ENCODE results near the gene BANF2.
A peak's percentile ranks its signal among the peaks of the same experiment; 100 is the strongest.

BANF2 gene

DNA sequence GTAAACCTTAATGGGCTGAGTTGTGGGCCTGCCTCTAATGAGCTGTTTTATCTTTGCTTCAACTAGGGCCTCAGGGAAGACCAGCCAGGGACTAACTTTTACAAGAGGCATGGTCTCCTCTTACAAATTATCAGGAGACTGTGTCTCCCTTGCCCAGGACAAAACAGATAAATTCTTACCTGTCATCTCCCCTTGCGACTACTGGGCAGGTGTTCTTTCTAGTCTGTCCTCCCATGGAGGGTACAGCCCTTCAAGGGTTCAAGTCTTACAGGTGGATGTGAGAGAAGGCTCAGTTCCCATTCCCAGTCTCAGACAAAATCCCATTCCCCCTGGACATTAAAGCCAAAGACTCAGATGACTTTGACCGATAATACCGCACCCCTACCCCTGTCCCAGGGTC lies 31.3 kb upstream of the BANF2 start:
- DNase-seq (ENCODE audit: low read depth in 1 of 2, low spot score in 1 of 2) = no peak
- no peak for TF ChIP-seq JUND (IDR thresholded peaks at IDR 0.05; ENCODE audit: low read depth)
- in situ Hi-C loops (cut with HindIII; ENCODE audit: low pct_unique_long_range_greater_than_20kb, low sequenced_read_pairs) = no loop called here

DNA sequence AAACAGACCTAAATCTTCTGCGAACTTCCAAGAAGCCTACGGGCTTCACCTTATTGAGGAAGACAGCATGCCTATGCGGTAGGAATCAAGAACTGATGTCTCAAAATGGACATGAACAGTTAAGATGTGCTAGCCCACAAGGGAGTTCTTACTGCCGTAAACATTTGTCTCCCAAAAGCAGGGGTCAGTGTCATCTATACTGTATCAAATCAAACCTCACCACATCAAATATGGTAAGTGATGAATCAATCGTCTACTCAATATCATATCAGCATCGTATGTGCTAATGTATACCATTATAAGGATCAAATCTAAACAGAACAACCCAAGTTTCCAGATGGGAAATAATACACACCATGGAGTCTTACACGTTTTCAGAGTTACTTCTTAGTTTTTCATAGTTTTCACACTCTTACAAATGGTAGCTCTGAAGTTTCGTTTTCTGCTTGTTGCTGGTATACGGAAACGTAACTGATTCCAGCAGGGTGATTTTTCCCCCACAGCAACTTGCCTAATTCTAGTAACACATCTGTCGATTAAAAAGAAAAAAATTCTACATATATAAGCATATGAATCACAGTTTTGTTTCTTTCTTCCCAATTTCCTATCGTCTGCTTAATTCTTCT lies 30.3 kb upstream of the BANF2 start:
- no peak for TF ChIP-seq JUND (IDR thresholded peaks at IDR 0.05; ENCODE audit: low read depth)
- no peak for DNase-seq (ENCODE audit: low read depth in 1 of 2, low spot score in 1 of 2)
- in situ Hi-C loops (cut with HindIII; ENCODE audit: low pct_unique_long_range_greater_than_20kb, low sequenced_read_pairs) = no loop called here

DNA sequence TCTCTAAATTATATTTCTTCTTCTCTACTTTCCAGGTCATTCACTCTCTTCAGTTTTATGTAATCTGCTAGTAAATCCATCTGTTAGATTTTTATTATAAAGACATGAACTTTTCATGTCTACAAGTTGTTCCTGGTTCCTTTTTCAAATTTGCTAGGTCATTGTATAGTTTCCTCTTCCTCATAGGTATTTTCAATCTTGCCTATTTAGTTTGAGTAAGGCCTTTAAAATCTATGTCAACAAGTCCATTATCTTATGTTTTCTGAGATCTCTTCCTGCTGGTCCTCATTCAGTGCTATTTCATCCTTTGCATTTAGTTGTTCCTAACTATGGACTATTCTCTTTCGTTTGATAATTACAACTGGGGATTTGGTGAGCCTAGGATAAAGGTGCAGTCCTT lies 28.8 kb upstream of the BANF2 start:
- in situ Hi-C loops (cut with HindIII; ENCODE audit: low pct_unique_long_range_greater_than_20kb, low sequenced_read_pairs) = no loop called here
- DNase-seq (ENCODE audit: low read depth in 1 of 2, low spot score in 1 of 2) = no peak
- no peak for TF ChIP-seq JUND (IDR thresholded peaks at IDR 0.05; ENCODE audit: low read depth)

DNA sequence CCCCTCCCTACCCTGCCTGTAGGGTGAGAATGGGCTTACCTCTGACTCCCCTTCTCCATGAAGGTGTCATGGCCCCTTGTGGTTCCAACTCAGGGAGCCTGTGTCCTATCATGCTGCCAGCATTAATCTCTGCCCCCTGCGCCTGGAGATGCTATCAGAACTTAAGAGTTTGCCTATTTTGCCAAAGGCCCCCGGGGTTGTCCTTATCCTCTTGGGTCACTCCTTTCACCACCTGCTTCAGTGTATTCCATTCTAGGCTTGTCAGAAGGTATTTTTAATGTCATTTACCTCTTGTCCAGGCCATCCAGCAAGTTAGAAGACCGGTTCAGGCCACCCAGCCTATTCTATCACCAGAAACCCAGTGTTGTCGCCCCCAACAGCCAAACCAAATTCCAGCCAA lies 28.2 kb upstream of the BANF2 start:
- in situ Hi-C loops (cut with HindIII; ENCODE audit: low pct_unique_long_range_greater_than_20kb, low sequenced_read_pairs) = no loop called here
- DNase-seq (ENCODE audit: low read depth in 1 of 2, low spot score in 1 of 2) = no peak
- no peak for TF ChIP-seq JUND (IDR thresholded peaks at IDR 0.05; ENCODE audit: low read depth)

DNA sequence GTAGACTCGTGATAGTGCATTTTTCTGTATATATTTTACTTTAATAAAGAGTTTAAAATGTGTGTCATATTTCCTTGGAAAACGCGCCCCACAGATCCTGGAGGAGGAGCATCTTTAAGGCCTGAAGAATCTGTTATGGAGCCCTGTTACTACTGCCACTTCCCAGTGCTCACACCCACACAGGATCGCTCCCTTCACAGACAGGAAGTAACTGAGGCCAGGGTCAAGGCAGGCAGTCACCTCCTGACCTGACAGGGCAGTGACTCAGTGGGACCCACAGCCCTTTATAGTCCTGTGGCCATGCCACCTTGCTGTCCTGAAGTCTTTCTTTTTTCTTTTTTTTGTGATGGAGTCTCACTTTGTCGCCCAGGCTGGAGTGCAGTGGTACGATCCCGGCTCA lies 26.7 kb upstream of the BANF2 start:
- in situ Hi-C loops (cut with HindIII; ENCODE audit: low pct_unique_long_range_greater_than_20kb, low sequenced_read_pairs) = no loop called here
- DNase-seq (ENCODE audit: low read depth in 1 of 2, low spot score in 1 of 2) = no peak
- TF ChIP-seq JUND (IDR thresholded peaks at IDR 0.05; ENCODE audit: low read depth) = no peak

DNA sequence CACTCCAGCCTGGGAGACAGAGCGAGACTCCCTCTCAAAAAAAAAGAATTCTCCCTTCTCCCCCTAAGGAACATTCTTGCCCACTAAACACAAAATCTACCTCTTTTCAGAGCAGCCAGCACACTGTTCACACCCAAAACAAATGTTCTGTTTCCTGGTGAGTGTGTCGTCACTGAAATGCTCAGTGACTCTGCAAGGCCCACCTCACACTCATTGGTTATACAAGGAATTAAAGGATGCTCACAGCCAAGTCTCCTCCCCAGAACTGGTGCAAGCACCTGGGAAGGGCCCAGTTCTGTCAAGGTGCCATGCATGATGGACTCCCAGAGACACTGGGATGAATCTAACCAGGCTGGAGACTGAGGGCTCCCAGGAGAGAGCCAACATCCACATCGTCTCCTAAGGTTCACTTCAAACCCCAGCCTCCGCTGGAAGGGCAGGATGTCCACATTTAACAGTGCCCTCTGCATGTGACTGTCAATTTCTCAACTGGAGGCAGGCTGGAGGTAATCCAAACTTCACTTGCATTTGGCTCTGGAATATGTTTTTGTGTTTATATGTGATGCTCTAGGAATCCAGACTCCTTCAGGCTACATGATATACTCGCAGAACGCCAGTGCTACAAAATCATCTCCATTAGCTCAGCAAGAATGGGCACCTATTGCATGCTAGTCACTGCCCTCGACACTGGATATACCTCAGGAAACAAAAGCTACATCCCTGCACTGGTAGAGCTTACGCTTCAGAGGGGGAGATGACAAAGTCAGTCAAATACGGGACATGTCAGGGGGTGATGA lies 24.8 kb upstream of the BANF2 start:
- DNase-seq (ENCODE audit: low read depth in 1 of 2, low spot score in 1 of 2) = no peak
- in situ Hi-C loops (cut with HindIII; ENCODE audit: low pct_unique_long_range_greater_than_20kb, low sequenced_read_pairs) = no loop called here

DNA sequence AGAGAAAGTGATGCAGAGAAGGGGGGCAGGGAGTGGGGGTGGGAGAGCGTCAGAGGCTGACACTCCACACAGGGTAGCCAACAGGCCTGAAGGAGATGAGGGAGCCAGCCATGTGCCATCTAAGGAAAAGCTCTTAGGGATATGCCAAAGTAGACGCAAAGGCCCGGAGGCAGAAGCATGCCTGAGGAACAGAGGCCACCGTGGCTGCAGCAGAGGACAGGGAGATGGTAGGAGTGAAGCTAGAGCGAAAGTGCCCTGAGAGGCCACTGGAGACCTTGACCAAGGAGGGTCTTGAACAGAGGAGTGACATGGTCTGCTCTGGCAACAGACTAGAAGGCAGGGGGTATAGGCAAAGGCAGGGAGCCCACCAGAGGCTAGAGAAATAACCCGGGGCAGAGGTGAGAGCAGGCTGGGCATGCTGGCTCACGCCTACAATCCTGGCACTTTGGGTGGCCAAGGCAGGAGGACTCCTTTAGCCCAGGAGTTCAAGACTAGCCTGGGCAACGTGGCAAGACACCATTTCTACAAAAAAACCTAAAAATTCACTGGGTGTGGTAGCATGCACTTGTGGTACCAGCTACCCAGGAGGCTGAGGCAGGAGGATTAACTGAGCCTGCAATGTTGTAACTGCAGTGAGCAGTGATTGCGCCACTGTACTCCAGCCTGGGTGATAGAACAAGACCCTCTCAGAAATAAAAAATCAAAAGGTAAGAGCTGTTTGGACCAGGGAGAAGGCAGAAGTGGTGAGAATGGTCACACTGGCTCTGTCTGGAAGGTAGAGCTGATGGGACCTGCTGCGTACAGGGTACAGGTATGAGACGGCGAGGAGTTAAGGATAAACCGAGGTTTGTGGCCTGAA lies 24.0 kb upstream of the BANF2 start:
- in situ Hi-C loops (cut with HindIII; ENCODE audit: low pct_unique_long_range_greater_than_20kb, low sequenced_read_pairs) = no loop called here
- no peak for DNase-seq (ENCODE audit: low read depth in 1 of 2, low spot score in 1 of 2)
- no peak for TF ChIP-seq JUND (IDR thresholded peaks at IDR 0.05; ENCODE audit: low read depth)

More for the DNA sequence above, 24.8 kb upstream of the BANF2 start:
- no peak for TF ChIP-seq JUND (IDR thresholded peaks at IDR 0.05; ENCODE audit: low read depth)

DNA sequence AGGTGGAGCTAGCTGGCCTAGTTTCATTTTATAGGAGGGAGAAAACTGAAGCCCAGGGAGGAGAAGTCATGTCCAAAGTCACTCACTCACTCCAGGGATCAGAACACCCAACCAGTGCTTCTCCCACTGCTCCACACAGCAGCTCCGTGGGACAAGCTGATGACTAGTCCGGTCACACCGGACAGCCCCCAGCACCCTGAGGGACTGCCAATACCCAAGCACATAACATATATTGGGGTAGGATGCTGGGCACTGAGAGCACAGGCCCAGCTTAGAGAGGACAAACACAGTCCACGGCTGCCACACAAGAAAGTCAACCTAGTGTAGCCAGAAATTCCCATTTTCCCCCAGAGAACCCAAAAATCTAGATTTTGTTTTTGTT lies 23.4 kb upstream of the BANF2 start:
- TF ChIP-seq JUND (IDR thresholded peaks at IDR 0.05; ENCODE audit: low read depth) = no peak
- DNase-seq (ENCODE audit: low read depth in 1 of 2, low spot score in 1 of 2) = no peak
- in situ Hi-C loops (cut with HindIII; ENCODE audit: low pct_unique_long_range_greater_than_20kb, low sequenced_read_pairs) = no loop called here

DNA sequence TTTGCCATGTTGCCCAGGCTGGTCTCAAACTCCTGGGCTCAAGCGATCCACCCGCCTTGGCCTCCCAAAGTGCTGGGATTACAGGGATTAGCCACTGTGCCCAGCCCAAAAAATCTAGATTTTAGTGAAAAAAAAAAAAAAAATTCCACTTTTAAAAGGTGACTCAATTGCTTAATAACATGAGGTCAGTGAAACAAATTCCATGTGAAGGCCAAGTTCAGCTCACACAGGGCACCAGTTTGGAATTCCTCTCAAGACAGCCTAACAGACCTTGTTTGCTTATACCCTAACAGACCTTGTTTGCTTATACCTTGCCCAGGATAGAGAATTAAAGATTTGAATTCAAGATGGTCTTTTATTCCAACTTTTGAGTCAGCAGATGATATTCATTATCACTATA lies 22.8 kb upstream of the BANF2 start:
- TF ChIP-seq JUND (IDR thresholded peaks at IDR 0.05; ENCODE audit: low read depth) = no peak
- DNase-seq (ENCODE audit: low read depth in 1 of 2, low spot score in 1 of 2) = no peak
- in situ Hi-C loops (cut with HindIII; ENCODE audit: low pct_unique_long_range_greater_than_20kb, low sequenced_read_pairs) = no loop called here

DNA sequence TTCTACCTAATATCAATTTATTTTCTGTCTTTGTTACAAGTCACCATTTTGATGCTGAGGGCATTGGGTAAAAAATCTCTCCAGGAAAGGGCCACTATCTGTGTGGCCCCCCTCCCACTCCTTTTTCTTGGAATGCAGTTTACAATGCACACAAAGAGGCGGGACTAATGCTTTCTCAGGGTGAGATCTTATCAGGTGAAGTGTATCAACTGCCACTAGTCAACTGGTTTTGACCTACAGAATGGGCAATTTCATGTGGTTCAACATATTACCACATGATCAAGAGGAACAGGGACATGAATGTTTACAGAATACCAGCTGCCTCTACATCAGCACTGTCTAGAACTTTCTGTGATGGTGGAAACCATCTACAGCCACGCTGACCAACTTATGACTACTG lies 21.5 kb upstream of the BANF2 start:
- in situ Hi-C loops (cut with HindIII; ENCODE audit: low pct_unique_long_range_greater_than_20kb, low sequenced_read_pairs) = no loop called here
- TF ChIP-seq JUND (IDR thresholded peaks at IDR 0.05; ENCODE audit: low read depth) = no peak
- DNase-seq (ENCODE audit: low read depth in 1 of 2, low spot score in 1 of 2) = no peak

DNA sequence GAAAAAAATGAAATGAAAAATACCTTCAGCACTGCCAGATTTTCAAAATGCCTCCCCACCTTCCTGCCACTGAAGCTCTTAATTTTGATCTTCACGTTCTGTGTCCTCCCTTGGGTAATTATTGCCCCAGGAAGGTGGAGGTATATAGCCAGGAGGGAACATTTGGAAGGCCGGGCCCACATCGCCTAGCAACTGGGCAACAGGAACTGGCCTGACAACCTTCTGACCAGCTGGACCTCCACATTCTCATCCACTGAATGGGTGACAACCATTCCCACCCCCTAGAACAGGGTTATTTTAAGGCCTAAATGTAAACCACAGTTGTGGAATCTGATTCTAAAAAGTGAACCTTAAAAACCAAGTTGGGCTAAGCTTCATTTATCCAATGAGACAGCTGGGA lies 20.9 kb upstream of the BANF2 start:
- in situ Hi-C loops (cut with HindIII; ENCODE audit: low pct_unique_long_range_greater_than_20kb, low sequenced_read_pairs) = no loop called here
- DNase-seq (ENCODE audit: low read depth in 1 of 2, low spot score in 1 of 2) = no peak
- TF ChIP-seq JUND (IDR thresholded peaks at IDR 0.05; ENCODE audit: low read depth) = no peak

DNA sequence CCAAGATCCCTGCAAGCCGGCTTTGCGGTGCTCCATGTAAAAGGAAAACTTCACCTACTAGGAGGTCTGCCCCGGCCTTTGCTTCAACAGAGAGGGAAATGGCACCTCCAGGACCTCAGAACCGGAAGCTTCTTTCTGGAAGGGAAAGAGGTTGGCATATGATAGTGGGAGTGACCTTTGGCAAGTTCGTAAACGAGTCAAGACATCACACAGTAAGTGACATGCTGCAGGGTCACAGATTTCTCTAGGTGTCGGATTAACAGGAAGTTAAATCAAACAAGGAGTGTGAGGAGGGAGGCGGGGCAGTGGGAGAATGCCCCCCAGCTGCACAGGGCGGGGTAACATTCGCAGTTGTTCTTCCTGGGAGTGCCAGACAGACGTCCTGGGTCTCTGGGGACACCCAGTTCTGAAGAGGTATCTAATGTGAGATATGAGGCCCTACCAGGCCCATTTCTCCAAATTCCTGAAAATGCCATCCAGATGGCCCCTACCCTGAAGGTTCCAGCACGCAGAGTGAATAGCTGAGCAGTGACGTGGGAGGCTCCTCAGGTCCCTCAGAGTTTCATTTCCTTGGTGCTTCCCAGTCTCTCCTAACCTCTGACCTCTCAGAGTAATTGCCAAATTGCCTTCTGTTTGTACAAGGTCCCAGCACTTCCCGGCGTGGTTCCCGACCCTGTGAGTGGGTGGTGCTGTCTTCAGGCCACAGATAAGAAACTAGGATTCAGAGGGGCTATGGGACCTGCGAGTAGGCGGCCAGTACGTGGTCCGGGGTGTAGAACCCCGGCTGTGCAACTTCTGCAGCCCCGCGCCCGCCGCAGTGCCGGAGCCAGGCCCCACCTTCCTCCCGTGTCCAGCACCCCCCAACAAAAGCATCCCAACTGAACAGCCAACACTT lies 19.6 kb upstream of the BANF2 start:
- in situ Hi-C loops (cut with HindIII; ENCODE audit: low pct_unique_long_range_greater_than_20kb, low sequenced_read_pairs) = no loop called here
- DNase-seq (ENCODE audit: low read depth in 1 of 2, low spot score in 1 of 2) = peak in 1 of 2 experiments; percentile 48
- no peak for TF ChIP-seq JUND (IDR thresholded peaks at IDR 0.05; ENCODE audit: low read depth)

Measured in T47D (cell line).